Body of pancreas (tissue), 4 donors: ENCODE results near the gene CFAP97D1. TPM values are rescaled to one million over a fixed set of nuclear protein-coding genes. Genes with fewer than 3 reads are reported as not detected.

ENCODE experiments used
- ATAC-seq: fragments of 150-250 bp; one replicate; pipeline ENCODE4 v1.9.1; 2016
- DNase-seq, 4 donors: peaks; one replicate each; pipeline ENCODE4 v3.0.0-alpha.2; 2019
- H3K27ac ChIP-seq, 4 donors: fragments of 200-600 bp; sonication (generic); 1 replicate in 3 of 4; 2 replicates in 1 of 4; pipeline versions ENCODE4 v1.5.1 to v1.6.1; 2016 to 2019; ENCODE audit warnings: mild to moderate bottlenecking in 1 of 4, mixed read lengths in 1 of 4, moderate library complexity in 1 of 4
- H3K27me3 ChIP-seq, 2 donors: fragments of 200-600 bp; sonication (generic); one replicate each; pipeline ENCODE4 v1.6.0; 2016; ENCODE audit warnings: mild to moderate bottlenecking in 1 of 2
- H3K36me3 ChIP-seq, 2 donors: fragments of 200-600 bp; sonication (generic); replicated peaks in 1 of 2; 2 replicates each; pipeline ENCODE4 v1.5.1; 2016; ENCODE audit warnings: low read depth in 2 of 2; ENCODE audit not compliant: insufficient read depth in 1 of 2
- H3K4me1 ChIP-seq: fragments of 200-600 bp; sonication (generic); one replicate; pipeline ENCODE4 v1.6.0; 2016
- H3K4me3 ChIP-seq, 2 donors: fragments of 200-600 bp; sonication (generic); 1 replicate in 1 of 2; 2 replicates in 1 of 2; pipeline ENCODE4 v1.5.1; 2016 to 2019
- H3K9me3 ChIP-seq, 3 donors: fragments of 200-600 bp; sonication (generic); 1 replicate in 2 of 3; 2 replicates in 1 of 3; pipeline ENCODE4 v1.5.1; 2016
- POLR2A ChIP-seq, 3 donors: fragments of 450-650 bp; IDR thresholded peaks; one replicate each; pipeline ENCODE4 v1.6.1; 2016; ENCODE audit warnings: antibody characterized with exemption in 3 of 3, mild to moderate bottlenecking in 2 of 3
- WGBS, 2 donors: methylation state at CpG; one replicate each; pipeline ENCODE4 v1.1.5; 2017; 5-methylcytosine and 5-hydroxymethylcytosine counted together
- intact Hi-C: fragments of 100-400 bp; cut with DNase I; formaldehyde crosslinking; loops from one replicate; pipeline ENCODE4 v1.15.1; 2023
- total RNA-seq, 2 donors: library from RNA; depleted of rRNA; stranded (reverse); fragments of >200 nt; gene quantifications; one replicate each; pipeline ENCODE4 v1.1.0, GENCODE V29; 2016
- TF ChIP-seq, protein P1 (sequence below), 7 experiments: fragments of 450-650 bp in 4 of 7; fragments of 200-600 bp in 3 of 7; sonication (generic) in 3 of 7; IDR thresholded peaks; one replicate each; pipeline ENCODE4 v1.5.1; 2016 to 2019; ENCODE audit warnings: antibody characterized with exemption in 7 of 7

Gene CFAP97D1
- total RNA-seq, 2 donors from 2014 or later, result not detected

GRCh38 chr17:43779145-43780125 is 800 bp upstream of the CFAP97D1 start:
- no peaks in the 10 kb centered on the region for H3K9me3 ChIP-seq
- DNase-seq, result peak in 2 of 4 donors; percentile 45 to 49
- H3K36me3 ChIP-seq, result no peaks in the 10 kb centered on the region
- no peaks in the 10 kb centered on the region for H3K27me3 ChIP-seq
- WGBS, 2 donors, result 7 to 26% methylated on average over 8 to 26 of the region's 26 CpGs
- no peak for TF ChIP-seq POLR2A (IDR thresholded peaks at IDR 0.05)
- TF ChIP-seq, protein P1, sequence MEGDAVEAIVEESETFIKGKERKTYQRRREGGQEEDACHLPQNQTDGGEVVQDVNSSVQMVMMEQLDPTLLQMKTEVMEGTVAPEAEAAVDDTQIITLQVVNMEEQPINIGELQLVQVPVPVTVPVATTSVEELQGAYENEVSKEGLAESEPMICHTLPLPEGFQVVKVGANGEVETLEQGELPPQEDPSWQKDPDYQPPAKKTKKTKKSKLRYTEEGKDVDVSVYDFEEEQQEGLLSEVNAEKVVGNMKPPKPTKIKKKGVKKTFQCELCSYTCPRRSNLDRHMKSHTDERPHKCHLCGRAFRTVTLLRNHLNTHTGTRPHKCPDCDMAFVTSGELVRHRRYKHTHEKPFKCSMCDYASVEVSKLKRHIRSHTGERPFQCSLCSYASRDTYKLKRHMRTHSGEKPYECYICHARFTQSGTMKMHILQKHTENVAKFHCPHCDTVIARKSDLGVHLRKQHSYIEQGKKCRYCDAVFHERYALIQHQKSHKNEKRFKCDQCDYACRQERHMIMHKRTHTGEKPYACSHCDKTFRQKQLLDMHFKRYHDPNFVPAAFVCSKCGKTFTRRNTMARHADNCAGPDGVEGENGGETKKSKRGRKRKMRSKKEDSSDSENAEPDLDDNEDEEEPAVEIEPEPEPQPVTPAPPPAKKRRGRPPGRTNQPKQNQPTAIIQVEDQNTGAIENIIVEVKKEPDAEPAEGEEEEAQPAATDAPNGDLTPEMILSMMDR (IDR thresholded peaks at IDR 0.05), result peak in 3 of 7 experiments; percentile 20 to 31 (median 30)
- intact Hi-C loops, result no loop called here
- peaks cover 28% of the 10 kb centered on the region for H3K4me1 ChIP-seq
- peak overlapping the region; percentile 99 to 100 (median 100) for H3K27ac ChIP-seq
- peak overlapping the region in 1 of 2 donors; percentile 21 for H3K4me3 ChIP-seq
- peak; percentile 8 for ATAC-seq

GRCh38 chr17:43782913-43783680 is 2.9 kb downstream of the CFAP97D1 start:
- Histone ChIP-seq H3K27me3 (no peaks in the 10 kb centered on the region), H3K4me3 (no peak overlapping the region), H3K4me1 (peaks cover 9% of the 10 kb centered on the region), H3K9me3 (no peaks in the 10 kb centered on the region), H3K27ac (no peak overlapping the region), H3K36me3 (no peaks in the 10 kb centered on the region)
- no peak for ATAC-seq
- DNase-seq, result no peak
- intact Hi-C loops, result no loop called here
- 70 to 71% methylated on average over 15 of the region's 15 CpGs for WGBS, 2 donors
- TF ChIP-seq, protein P1 (IDR thresholded peaks at IDR 0.05), result no peak
- no peak for TF ChIP-seq POLR2A (IDR thresholded peaks at IDR 0.05)

- Histone ChIP-seq H3K9me3 (no peaks in the 10 kb centered on the region), H3K27me3 (no peaks in the 10 kb centered on the region), H3K27ac (no peak overlapping the region), H3K4me1 (peaks cover 8% of the 10 kb centered on the region), H3K36me3 (no peaks in the 10 kb centered on the region), H3K4me3 (no peak overlapping the region)
- ATAC-seq, result no peak
- no peak for TF ChIP-seq POLR2A (IDR thresholded peaks at IDR 0.05)
- TF ChIP-seq, protein P1 (IDR thresholded peaks at IDR 0.05), result no peak
- 59 to 75% methylated on average over 2 of the region's 2 CpGs for WGBS, 2 donors
- intact Hi-C loops, result no loop called here
- DNase-seq, result no peak
Measured at GRCh38 chr17:43784068-43784467, 3.8 kb downstream of the CFAP97D1 start.

DNA sequence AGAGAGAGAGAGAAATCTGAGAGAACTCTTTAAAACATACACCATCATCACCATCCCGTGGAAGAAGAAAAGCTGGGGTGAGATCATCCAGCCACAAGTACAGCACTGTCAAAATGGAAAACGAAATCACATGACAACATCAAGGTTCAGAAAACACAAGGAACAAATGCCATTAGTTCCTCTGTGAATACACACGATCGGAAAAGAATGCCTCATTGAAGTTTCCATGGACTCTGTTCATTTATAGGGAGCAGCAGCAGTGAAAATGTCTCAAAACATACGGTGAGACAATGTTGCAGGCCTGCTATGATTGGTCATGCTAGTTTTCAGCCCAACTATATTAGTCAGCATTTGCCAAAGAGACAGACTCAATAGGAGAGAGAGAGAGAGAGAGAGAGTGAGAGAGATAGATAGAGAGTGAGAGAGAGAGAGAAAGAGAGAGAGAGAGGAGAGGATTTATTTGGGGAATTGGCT is 4.4 kb downstream of the CFAP97D1 start:
- H3K36me3 ChIP-seq, result no peaks in the 10 kb centered on the region
- intact Hi-C loops, result no loop called here
- no peak for ATAC-seq
- no peaks in the 10 kb centered on the region for H3K27me3 ChIP-seq
- H3K4me3 ChIP-seq, result no peak overlapping the region
- H3K27ac ChIP-seq, result no peak overlapping the region
- peaks cover 2% of the 10 kb centered on the region for H3K4me1 ChIP-seq
- TF ChIP-seq, protein P1 (IDR thresholded peaks at IDR 0.05), result no peak
- no peak for TF ChIP-seq POLR2A (IDR thresholded peaks at IDR 0.05)
- H3K9me3 ChIP-seq, result no peaks in the 10 kb centered on the region
- no peak for DNase-seq
- 65 to 66% methylated on average over 5 of the region's 5 CpGs for WGBS, 2 donors
